Measurements from ENCODE around the gene ZC2HC1C. TPM values are rescaled to one million over a fixed set of nuclear protein-coding genes. Genes with fewer than 3 reads are reported as not detected.

The ZC2HC1C gene
- total RNA-seq, 1 experiment from 2014 or later: 1.4 TPM

DNA sequence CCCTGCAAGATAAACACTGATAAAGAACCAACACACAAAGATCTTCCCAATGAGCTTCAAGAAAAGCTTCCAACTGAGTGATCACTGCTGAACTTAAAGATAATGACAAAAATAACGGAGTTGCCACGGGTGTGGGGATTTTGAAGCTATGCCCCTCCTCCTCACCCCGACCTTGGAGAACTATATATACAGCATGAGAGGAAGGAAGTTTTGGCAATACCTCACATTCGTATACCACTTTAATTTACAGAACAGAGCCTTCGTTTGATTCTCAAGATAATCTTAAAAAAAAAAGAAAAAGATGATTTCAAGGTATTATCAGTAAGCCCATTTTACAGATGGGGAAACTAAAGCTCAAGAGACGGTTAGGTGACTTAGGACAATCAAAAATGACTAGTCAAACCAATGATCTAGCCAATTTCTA is 56.7 kb downstream of the ZC2HC1C start:
- Histone ChIP-seq H3K4ac (ENCODE audit: low read depth, low read length) (no peak overlapping the region), H2AFZ (ENCODE audit: low read length) (no peak overlapping the region), H2BK15ac (ENCODE audit: low read depth, low read length) (no peak overlapping the region), H4K91ac (ENCODE audit: insufficient read length, low read depth, low read length) (no peak overlapping the region), H2BK120ac (ENCODE audit: low read depth, low read length, poor library complexity, severe bottlenecking) (no peak overlapping the region), H4K5ac (ENCODE audit: insufficient read length, low read depth, low read length) (no peak overlapping the region), H3K27ac (ENCODE audit: insufficient read length, low read depth, low read length) (no peak overlapping the region), H3T11ph (ENCODE audit: low read length) (no peak overlapping the region), H4K20me1 (ENCODE audit: control insufficient read depth, insufficient read depth, insufficient read length) (no peaks in the 10 kb centered on the region), H3K79me2 (ENCODE audit: insufficient read depth, low read length) (no peaks in the 10 kb centered on the region), H3K79me1 (ENCODE audit: insufficient read depth, low read depth, low read length, poor library complexity, severe bottlenecking) (no peaks in the 10 kb centered on the region), H3K18ac (ENCODE audit: insufficient read length, low read depth, low read length) (peak overlapping the region; percentile 78), H3K4me2 (ENCODE audit: insufficient read depth, insufficient read length, low read length) (peak overlapping the region; percentile 86), H3K9ac (ENCODE audit: extremely low read depth, insufficient read length, low read length) (peak overlapping the region; percentile 70), H3K23me2 (ENCODE audit: insufficient read length, low read depth, low read length, poor library complexity, severe bottlenecking) (peaks cover 2% of the 10 kb centered on the region), H3K4me1 (ENCODE audit: insufficient read depth, low read length) (no peaks in the 10 kb centered on the region), H3K14ac (ENCODE audit: insufficient read depth, low read length) (no peak overlapping the region), H3K23ac (ENCODE audit: insufficient read length, low read depth, low read length) (no peak overlapping the region), H3K27me3 (ENCODE audit: insufficient read depth, low read length) (no peaks in the 10 kb centered on the region), H2AK5ac (ENCODE audit: insufficient read length, low read length) (no peak overlapping the region), H3K56ac (ENCODE audit: insufficient read length, low read depth, low read length) (no peak overlapping the region), H3K9me3 (ENCODE audit: control insufficient read depth, low read depth, low read length) (no peaks in the 10 kb centered on the region), H2BK12ac (ENCODE audit: insufficient read length, low read depth, low read length) (no peak overlapping the region), H2BK5ac (ENCODE audit: insufficient read length, low read length) (no peak overlapping the region), H2BK20ac (ENCODE audit: low read depth, low read length, poor library complexity, severe bottlenecking) (no peak overlapping the region), H4K8ac (replicated peaks; ENCODE audit: insufficient read length, low read depth, low read length) (no peak overlapping the region)
- WGBS (ENCODE audit: extremely low coverage, insufficient read length, low lambda C conversion rate): no CpG with 5 or more reads among the region's 6 CpGs
- Mint-ChIP-seq H3K4me1 (peaks cover 12 to 21% of the 10 kb centered on the region in 2 experiments), H3K27me3 (ENCODE audit: low read depth) (no peaks in the 10 kb centered on the region), H3K27ac (peak overlapping the region; percentile 60 to 95 (median 86)), H3K4me3 (peak overlapping the region; percentile 92 to 93), H3K9me3 (no peaks in the 10 kb centered on the region), H3K36me3 (ENCODE audit: insufficient read depth in 1 of 3, low read depth in 3 of 3) (peaks cover 3 to 10% (median 3%) of the 10 kb centered on the region in 3 experiments; a peak in 5 of 7 replicates)
- no peak for DNase-seq
- no peak for TF ChIP-seq CTCF (conservative IDR thresholded peaks at IDR 0.05)
